Gastrocnemius medialis (tissue), 4 donors: ENCODE data around the gene PPP2R2C. TPM values are rescaled to one million over a fixed set of nuclear protein-coding genes. Genes with fewer than 3 reads are reported as not detected.

Experiments
- ATAC-seq, 2 donors: fragments of 150-250 bp; one replicate each; pipeline ENCODE4 v1.9.1; 2016
- DNase-seq, 2 donors: peaks; one replicate each; pipeline ENCODE4 v3.0.0-alpha.2; 2019
- H3K27ac ChIP-seq, 4 donors: fragments of 200-600 bp; sonication (generic); 1 replicate in 1 of 4; 2 replicates in 3 of 4; pipeline ENCODE4 v1.5.1; 2016 to 2018; ENCODE audit warnings: mild to moderate bottlenecking in 2 of 4, moderate library complexity in 1 of 4
- H3K27me3 ChIP-seq, 3 donors: fragments of 200-600 bp; sonication (generic) in 2 of 3; 1 replicate in 1 of 3; 2 replicates in 2 of 3; pipeline versions ENCODE4 v1.5.1 to v1.6.0; 2016 to 2019; ENCODE audit warnings: mild to moderate bottlenecking in 1 of 3, moderate library complexity in 1 of 3
- H3K36me3 ChIP-seq, 2 donors: fragments of 200-600 bp; sonication (generic) in 1 of 2; one replicate each; pipeline ENCODE4 v1.5.1; 2017 to 2018
- H3K4me1 ChIP-seq, 2 donors: fragments of 200-600 bp; sonication (generic) in 1 of 2; one replicate each; pipeline ENCODE4 v1.5.1; 2016 to 2017; ENCODE audit warnings: mild to moderate bottlenecking in 2 of 2
- H3K4me3 ChIP-seq, 4 donors: fragments of 200-600 bp; sonication (generic) in 3 of 4; 1 replicate in 1 of 4; 2 replicates in 3 of 4; pipeline ENCODE4 v1.5.1; 2016 to 2019; ENCODE audit warnings: mild to moderate bottlenecking in 2 of 4
- H3K9me3 ChIP-seq, 3 donors: fragments of 200-600 bp; sonication (generic) in 2 of 3; 1 replicate in 1 of 3; 2 replicates in 2 of 3; pipeline ENCODE4 v1.5.1; 2016 to 2019
- CTCF ChIP-seq, 5 experiments: fragments of 450-650 bp in 3 of 5; fragments of 200-600 bp in 2 of 5; sonication (generic) in 2 of 5; IDR thresholded peaks in 4 of 5; conservative IDR thresholded peaks in 1 of 5; 1 replicate in 4 of 5; 2 replicates in 1 of 5; pipeline ENCODE4 v1.5.1; 2016 to 2019; ENCODE audit warnings: antibody characterized with exemption in 5 of 5, mild to moderate bottlenecking in 3 of 5, moderate library complexity in 3 of 5
- POLR2A ChIP-seq, 2 donors: fragments of 450-650 bp; IDR thresholded peaks; one replicate each; pipeline ENCODE4 v1.6.1; 2017; ENCODE audit warnings: antibody characterized with exemption in 2 of 2, mild to moderate bottlenecking in 2 of 2, moderate library complexity in 2 of 2
- in situ Hi-C, 4 donors: fragments of 200-750 bp; cut with MboI; loops; one replicate each; pipeline versions ENCODE4 v1.15.0 to v1.8.0; 2017; ENCODE audit warnings: low sequenced_read_pairs in 4 of 4
- intact Hi-C: fragments of 100-400 bp; cut with DNase I; formaldehyde crosslinking; loops from one replicate; pipeline ENCODE4 v1.15.1; 2023; ENCODE audit warnings: low total_unique reads
- total RNA-seq, 4 donors: library from RNA; depleted of rRNA; stranded (reverse); fragments of >200 nt; gene quantifications; one replicate each; pipeline versions ENCODE4 v1.1.0 to v1.2.3, GENCODE V29; 2016

PPP2R2C gene
- total RNA-seq, 4 donors from 2014 or later, result 0.44 to 2.7 (median 0.62) TPM

GRCh38 chr4:6446130-6446482, 26.3 kb downstream of the PPP2R2C start:
- TF ChIP-seq CTCF (IDR thresholded peaks at IDR 0.05 in 4 of 5, conservative IDR thresholded peaks at IDR 0.05 in 1 of 5) (no peak), POLR2A (IDR thresholded peaks at IDR 0.05) (no peak)

GRCh38 chr4:6445403-6446129, 26.8 kb downstream of the PPP2R2C start:
- DNase-seq, result no peak
- TF ChIP-seq CTCF (IDR thresholded peaks at IDR 0.05 in 4 of 5, conservative IDR thresholded peaks at IDR 0.05 in 1 of 5) (no peak), POLR2A (IDR thresholded peaks at IDR 0.05) (no peak)
- H3K36me3 ChIP-seq, result no peaks in the 10 kb centered on the region
- H3K9me3 ChIP-seq, result no peaks in the 10 kb centered on the region
- H3K4me3 ChIP-seq, result no peak overlapping the region
- peaks cover 3 to 13% (median 12%) of the 10 kb centered on the region in 3 donors for H3K27me3 ChIP-seq
- H3K27ac ChIP-seq, result no peak overlapping the region
- no peaks in the 10 kb centered on the region for H3K4me1 ChIP-seq
- intact Hi-C loops, result no loop called here
- ATAC-seq, result no peak
- in situ Hi-C loops, result no loop called here

More at GRCh38 chr4:6446130-6446482, 26.3 kb downstream of the PPP2R2C start:
- in situ Hi-C loops, result no loop called here
- no peaks in the 10 kb centered on the region for H3K4me1 ChIP-seq
- no peaks in the 10 kb centered on the region for H3K36me3 ChIP-seq
- H3K27me3 ChIP-seq, result peaks cover 3 to 12% (median 12%) of the 10 kb centered on the region in 3 donors
- ATAC-seq, result no peak
- H3K27ac ChIP-seq, result no peak overlapping the region
- H3K4me3 ChIP-seq, result no peak overlapping the region
- H3K9me3 ChIP-seq, result no peaks in the 10 kb centered on the region
- intact Hi-C loops, result no loop called here
- DNase-seq, result no peak

DNA sequence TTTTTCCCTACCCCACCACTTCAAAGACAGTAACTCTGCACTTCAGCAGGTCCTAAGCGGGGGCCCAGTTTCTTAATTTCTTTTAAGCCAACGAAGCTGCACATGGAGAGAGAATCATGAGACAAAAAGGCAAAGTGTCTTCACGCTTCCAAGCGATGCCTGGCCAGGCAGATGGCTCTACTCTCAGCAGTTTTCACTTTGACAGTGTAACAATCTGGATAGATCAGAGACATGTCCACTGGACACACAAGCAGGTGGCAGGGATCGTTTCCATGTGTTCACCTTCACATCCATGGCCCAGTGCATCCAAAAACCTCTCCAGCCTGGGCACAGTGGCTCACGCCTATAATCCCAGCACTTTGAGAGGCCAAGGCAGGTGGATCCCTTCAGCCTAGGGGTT, 27.8 kb downstream of the PPP2R2C start:
- no peak for DNase-seq
- intact Hi-C loops, result no loop called here
- no peaks in the 10 kb centered on the region for H3K36me3 ChIP-seq
- no peak for ATAC-seq
- no peaks in the 10 kb centered on the region for H3K9me3 ChIP-seq
- in situ Hi-C loops, result no loop called here
- no peak for TF ChIP-seq POLR2A (IDR thresholded peaks at IDR 0.05)
- no peak for TF ChIP-seq CTCF (IDR thresholded peaks at IDR 0.05 in 4 of 5, conservative IDR thresholded peaks at IDR 0.05 in 1 of 5)
- H3K4me1 ChIP-seq, result no peaks in the 10 kb centered on the region
- no peak overlapping the region for H3K27ac ChIP-seq
- peaks cover 3 to 14% (median 12%) of the 10 kb centered on the region in 3 donors for H3K27me3 ChIP-seq
- no peak overlapping the region for H3K4me3 ChIP-seq

- no peak for TF ChIP-seq CTCF (IDR thresholded peaks at IDR 0.05 in 4 of 5, conservative IDR thresholded peaks at IDR 0.05 in 1 of 5)
- no peak for TF ChIP-seq POLR2A (IDR thresholded peaks at IDR 0.05)
- ATAC-seq (no peak), DNase-seq (no peak)
- no peaks in the 10 kb centered on the region for H3K4me1 ChIP-seq
- H3K36me3 ChIP-seq, result no peaks in the 10 kb centered on the region
- in situ Hi-C loops (no loop called here), intact Hi-C loops (no loop called here)
- no peak overlapping the region for H3K27ac ChIP-seq
- no peaks in the 10 kb centered on the region for H3K9me3 ChIP-seq
- H3K4me3 ChIP-seq, result no peak overlapping the region
- H3K27me3 ChIP-seq, result peaks cover 0 to 14% (median 6%) of the 10 kb centered on the region in 3 donors
Observed at GRCh38 chr4:6443035-6444023, 29.1 kb downstream of the PPP2R2C start.
